ENCODE data around the gene SPOCK2.

Gene SPOCK2

DNA sequence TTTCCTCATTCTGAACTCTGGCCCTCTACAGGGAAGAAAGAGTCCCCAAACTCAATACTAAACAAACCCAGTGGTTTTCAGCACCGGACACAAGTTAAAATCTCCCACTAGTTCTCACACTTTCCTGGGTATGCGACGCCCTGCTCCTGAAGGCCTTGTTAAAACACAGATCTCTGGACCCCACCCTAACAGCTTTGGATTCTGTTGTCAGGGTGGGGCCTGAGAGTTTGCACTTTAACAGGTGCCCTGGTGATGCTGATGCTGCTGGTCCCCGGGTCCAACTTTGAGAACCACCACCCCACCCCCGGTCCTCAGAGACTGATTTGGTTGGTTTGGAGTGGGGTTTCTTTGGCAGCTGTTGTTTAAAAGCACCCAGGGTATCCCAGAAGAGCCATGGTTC is 62.5 kb downstream of the SPOCK2 start:
- peaks cover 7% of the 10 kb centered on the region for H3K27me3 Mint-ChIP-seq (ENCODE audit: low read depth, poor library complexity)
- DNase-seq: no peak
- H3K4me1 Mint-ChIP-seq: peaks cover 70% of the 10 kb centered on the region
- H3K4me3 Mint-ChIP-seq: no peak overlapping the region
- H3K9me3 Mint-ChIP-seq: peaks cover 8% of the 10 kb centered on the region
- TF ChIP-seq, protein P1, sequence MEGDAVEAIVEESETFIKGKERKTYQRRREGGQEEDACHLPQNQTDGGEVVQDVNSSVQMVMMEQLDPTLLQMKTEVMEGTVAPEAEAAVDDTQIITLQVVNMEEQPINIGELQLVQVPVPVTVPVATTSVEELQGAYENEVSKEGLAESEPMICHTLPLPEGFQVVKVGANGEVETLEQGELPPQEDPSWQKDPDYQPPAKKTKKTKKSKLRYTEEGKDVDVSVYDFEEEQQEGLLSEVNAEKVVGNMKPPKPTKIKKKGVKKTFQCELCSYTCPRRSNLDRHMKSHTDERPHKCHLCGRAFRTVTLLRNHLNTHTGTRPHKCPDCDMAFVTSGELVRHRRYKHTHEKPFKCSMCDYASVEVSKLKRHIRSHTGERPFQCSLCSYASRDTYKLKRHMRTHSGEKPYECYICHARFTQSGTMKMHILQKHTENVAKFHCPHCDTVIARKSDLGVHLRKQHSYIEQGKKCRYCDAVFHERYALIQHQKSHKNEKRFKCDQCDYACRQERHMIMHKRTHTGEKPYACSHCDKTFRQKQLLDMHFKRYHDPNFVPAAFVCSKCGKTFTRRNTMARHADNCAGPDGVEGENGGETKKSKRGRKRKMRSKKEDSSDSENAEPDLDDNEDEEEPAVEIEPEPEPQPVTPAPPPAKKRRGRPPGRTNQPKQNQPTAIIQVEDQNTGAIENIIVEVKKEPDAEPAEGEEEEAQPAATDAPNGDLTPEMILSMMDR (IDR thresholded peaks at IDR 0.05): no peak
- no peak overlapping the region for H3K27ac Mint-ChIP-seq
- H3K36me3 Mint-ChIP-seq (ENCODE audit: low read depth): no peaks in the 10 kb centered on the region

DNA sequence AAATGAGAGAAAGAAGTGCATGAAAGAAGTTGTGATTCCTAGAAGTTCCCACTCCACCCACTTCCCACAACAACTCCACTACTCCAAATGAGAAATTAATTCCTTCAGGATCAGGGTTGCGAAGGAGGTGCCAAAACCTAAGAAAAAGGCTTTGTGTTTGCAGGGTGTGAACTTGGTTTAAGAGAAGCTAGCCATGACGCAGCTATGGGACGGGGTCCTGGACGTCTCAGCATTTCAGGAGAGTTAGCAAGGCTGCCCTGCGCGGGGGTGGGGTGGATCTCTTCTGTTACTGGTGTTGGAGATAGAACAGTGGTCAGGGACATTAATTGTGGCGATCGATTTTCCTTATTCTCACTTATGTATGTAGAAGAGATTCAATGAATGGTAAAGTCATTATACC is 63.0 kb downstream of the SPOCK2 start:
- TF ChIP-seq, protein P1 (IDR thresholded peaks at IDR 0.05): no peak
- Mint-ChIP-seq H3K9me3 (peaks cover 8% of the 10 kb centered on the region), H3K4me3 (no peak overlapping the region), H3K36me3 (ENCODE audit: low read depth) (no peaks in the 10 kb centered on the region), H3K4me1 (peaks cover 65% of the 10 kb centered on the region), H3K27me3 (ENCODE audit: low read depth, poor library complexity) (peaks cover 7% of the 10 kb centered on the region), H3K27ac (peak overlapping the region; percentile 79)
- DNase-seq: no peak

DNA sequence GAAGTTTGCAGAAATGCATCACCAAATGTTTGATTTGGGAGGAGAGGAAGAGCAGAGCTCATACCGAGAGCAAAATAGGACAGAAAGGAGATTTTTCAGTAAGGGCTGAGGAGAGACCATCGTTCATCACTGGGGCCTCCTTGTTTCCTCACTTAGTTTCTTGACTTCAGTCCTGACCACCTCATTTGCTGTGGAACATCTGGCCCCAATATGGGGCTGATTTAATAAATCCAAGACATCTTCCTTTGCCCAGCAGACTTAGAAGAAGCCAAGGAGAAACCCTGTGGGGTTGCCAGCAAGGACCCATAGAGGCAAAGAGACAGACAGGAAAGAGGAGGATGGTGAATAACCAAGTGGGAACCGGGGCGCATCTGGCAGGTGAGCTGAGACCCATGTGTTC is 63.8 kb downstream of the SPOCK2 start:
- Mint-ChIP-seq H3K27me3 (ENCODE audit: low read depth, poor library complexity) (peaks cover 5% of the 10 kb centered on the region), H3K4me1 (peaks cover 63% of the 10 kb centered on the region), H3K36me3 (ENCODE audit: low read depth) (no peaks in the 10 kb centered on the region), H3K4me3 (no peak overlapping the region), H3K27ac (peak overlapping the region; percentile 39), H3K9me3 (peaks cover 8% of the 10 kb centered on the region)
- DNase-seq: no peak
- TF ChIP-seq, protein P1 (IDR thresholded peaks at IDR 0.05): no peak

DNA sequence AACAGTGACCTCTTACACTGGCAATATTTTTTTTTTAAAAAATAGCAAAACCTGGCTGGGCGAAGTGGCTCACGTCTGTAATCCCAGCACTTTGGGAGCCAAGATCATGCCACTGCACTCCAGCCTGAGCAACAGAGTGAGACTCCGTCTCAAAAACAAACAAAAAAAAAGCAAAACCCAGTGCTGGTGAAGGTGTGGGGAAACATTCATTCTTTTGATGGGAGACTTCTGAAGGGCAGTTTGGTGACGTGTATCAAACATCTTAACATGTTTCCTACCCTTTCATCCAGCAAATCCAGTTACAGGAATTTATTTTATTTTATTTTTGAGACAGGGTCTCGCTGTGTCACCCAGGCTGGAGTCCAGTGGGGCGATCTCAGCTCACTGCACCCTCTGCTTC is 66.1 kb downstream of the SPOCK2 start:
- Mint-ChIP-seq H3K27ac (no peak overlapping the region), H3K9me3 (peaks cover 3% of the 10 kb centered on the region), H3K27me3 (ENCODE audit: low read depth, poor library complexity) (peaks cover 5% of the 10 kb centered on the region), H3K4me3 (no peak overlapping the region), H3K36me3 (ENCODE audit: low read depth) (no peaks in the 10 kb centered on the region), H3K4me1 (peaks cover 56% of the 10 kb centered on the region)
- no peak for DNase-seq
- TF ChIP-seq, protein P1 (IDR thresholded peaks at IDR 0.05): no peak

DNA sequence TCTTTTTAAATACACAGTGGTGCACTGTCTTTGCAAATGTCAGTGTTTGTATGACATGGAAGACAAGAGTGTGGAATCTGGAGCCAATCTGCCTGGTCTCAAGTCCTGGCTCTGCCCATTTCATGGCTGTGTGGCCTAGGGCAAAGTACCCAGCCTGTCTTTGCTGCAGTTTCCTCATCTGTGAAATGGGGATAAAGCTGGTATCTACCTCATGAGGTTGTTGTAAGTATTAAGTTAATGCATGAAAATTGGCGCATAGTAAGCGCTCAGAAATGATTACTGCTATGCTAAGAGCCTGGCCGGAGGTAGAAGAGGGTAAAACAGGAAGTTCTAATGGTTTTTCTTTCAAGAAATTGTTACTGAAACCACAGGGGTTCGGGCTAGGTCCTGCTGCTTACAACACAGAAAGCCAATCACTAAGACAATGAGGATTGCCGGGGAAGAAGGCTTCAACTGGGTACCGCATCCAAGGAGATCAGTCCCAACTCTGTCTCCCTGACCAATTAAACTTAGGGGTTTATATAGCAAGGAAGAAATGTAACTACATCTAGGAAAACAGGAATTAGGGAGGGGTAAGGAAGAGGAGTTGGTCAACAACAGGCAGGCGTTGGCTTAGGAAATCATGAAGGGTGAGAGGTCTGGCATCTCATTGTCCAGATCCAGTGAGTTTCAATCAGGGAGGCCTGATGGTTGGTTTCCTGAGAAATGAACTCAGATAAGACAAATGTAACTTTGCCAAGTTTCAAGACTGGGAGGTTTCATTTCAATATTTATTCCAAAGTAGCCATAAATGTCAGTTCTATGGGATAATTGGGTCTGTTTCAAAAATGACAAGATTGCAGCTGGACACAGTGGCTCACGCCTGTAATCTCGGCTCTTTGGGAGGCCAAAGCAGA is 67.2 kb downstream of the SPOCK2 start:
- no peak overlapping the region for H3K27ac Mint-ChIP-seq
- no peak overlapping the region for H3K4me3 Mint-ChIP-seq
- TF ChIP-seq, protein P1 (IDR thresholded peaks at IDR 0.05): no peak

More for the DNA sequence above, 67.2 kb downstream of the SPOCK2 start:
- Mint-ChIP-seq H3K4me1 (peaks cover 55% of the 10 kb centered on the region), H3K9me3 (peaks cover 3% of the 10 kb centered on the region), H3K27me3 (ENCODE audit: low read depth, poor library complexity) (peaks cover 5% of the 10 kb centered on the region), H3K36me3 (ENCODE audit: low read depth) (no peaks in the 10 kb centered on the region)
- DNase-seq: no peak
